K562 (cell line): ENCODE measurements around the gene MAGI1. TPM values are rescaled to one million over a fixed set of nuclear protein-coding genes. Genes with fewer than 3 reads are reported as not detected.
A peak's percentile ranks its signal among the peaks of the same experiment; 100 is the strongest.

Experiments used
- ATAC-seq: fragments of 200-7000 bp; cut with Tn5 transposase; 3 replicates; pipeline ENCODE4 v1.9.1; 2020; ENCODE audit warnings: moderate library complexity
- BruUV-seq: library from RNA; stranded (reverse); fragments of 400-500 nt; replicated peaks from 2 replicates; lab custom pipeline; 2021; lab: Mats Ljungman, UMichigan
- CTCF ChIA-PET: fragments of 300-600 bp; formaldehyde crosslinking; extraction: SDS; loops from one replicate; lab custom pipeline; 2021; ENCODE audit warnings: low intra/inter-chr PET ratio; lab: Yijun Ruan, JAX
- POLR2A ChIA-PET: fragments of 300-600, 350-650 bp; sonication (Branson Sonifier 250); formaldehyde crosslinking; extraction: SDS; loops from one replicate; lab custom pipeline; 2021; ENCODE audit warnings: antibody characterized with exemption, inconsistent platforms; lab: Yijun Ruan, JAX
- DNase-seq, 4 experiments: peaks; one replicate each; pipeline versions ENCODE4 v3.0.0 to v3.0.0-alpha.2; 2011 to 2018; ENCODE audit warnings: low spot score in 3 of 4, mixed read lengths in 3 of 4; ENCODE audit errors: extremely low read depth in 1 of 4
- FAIRE-seq: peaks from 2 replicates; lab custom pipeline; 2011; peaks lifted over from hg19 to GRCh38; lab: Jason Lieb, UNC
- H2AFZ ChIP-seq: 2 replicates; pipeline ENCODE4 v1.6.0; 2011; ENCODE audit warnings: low read depth, low read length, control low read depth, inconsistent platforms
- H3K27ac ChIP-seq: fragments of 200-600 bp; 3 replicates; pipeline ENCODE4 v1.8.0; 2011; ENCODE audit warnings: low read depth, mild to moderate bottlenecking, control low read depth, inconsistent platforms, low read length, moderate library complexity, mixed read lengths; ENCODE audit errors: extremely low read depth
- H3K27me3 ChIP-seq, 2 experiments: fragments of 300-600 bp in 1 of 2; 2 replicates in 1 of 2; 3 replicates in 1 of 2; pipeline versions ENCODE4 v1.6.0 to v1.8.0; 2011; ENCODE audit warnings: inconsistent platforms in 2 of 2, low read length in 2 of 2, mild to moderate bottlenecking in 1 of 2, mixed read lengths in 1 of 2, moderate library complexity in 1 of 2; ENCODE audit not compliant: control insufficient read depth in 2 of 2, insufficient read depth in 2 of 2
- H3K36me3 ChIP-seq: fragments of 300-600 bp; 3 replicates; pipeline ENCODE4 v1.8.0; 2011; ENCODE audit warnings: mild to moderate bottlenecking, low read length, inconsistent platforms; ENCODE audit not compliant: control insufficient read depth, insufficient read depth
- H3K4me1 ChIP-seq, 2 experiments: fragments of 200-600 bp in 1 of 2; replicated peaks in 1 of 2; 2 replicates in 1 of 2; 3 replicates in 1 of 2; pipeline versions ENCODE4 v1.5.1 to v1.8.0; 2011; ENCODE audit warnings: inconsistent platforms in 2 of 2, low read length in 2 of 2, mild to moderate bottlenecking in 1 of 2, mixed read lengths in 1 of 2, moderate library complexity in 1 of 2; ENCODE audit not compliant: control insufficient read depth in 2 of 2, insufficient read depth in 2 of 2
- H3K4me2 ChIP-seq: 2 replicates; pipeline ENCODE4 v1.6.1; 2011; ENCODE audit warnings: low read length, control low read depth, inconsistent platforms, mixed read lengths; ENCODE audit not compliant: insufficient read depth
- H3K4me3 ChIP-seq: fragments of 200-600 bp; sonication (generic), shearing (Covaris generic); 2 replicates; pipeline ENCODE4 v1.5.1; 2016; ENCODE audit warnings: control low read depth, inconsistent platforms
- H3K79me2 ChIP-seq: fragments of 200-600 bp; 3 replicates; pipeline ENCODE4 v1.8.0; 2011; ENCODE audit warnings: low read length, inconsistent platforms; ENCODE audit not compliant: control insufficient read depth, insufficient read depth
- H3K9ac ChIP-seq, 2 experiments: 2 replicates each; pipeline versions ENCODE4 v1.6.0 to v1.6.1; 2011; ENCODE audit warnings: low read depth in 2 of 2, low read length in 2 of 2, control low read depth in 1 of 2, inconsistent platforms in 1 of 2, mild to moderate bottlenecking in 1 of 2, mixed read lengths in 1 of 2; ENCODE audit not compliant: insufficient read depth in 1 of 2
- H3K9me1 ChIP-seq: one replicate; pipeline ENCODE4 v1.6.0; 2011; ENCODE audit warnings: inconsistent platforms, mild to moderate bottlenecking, low read length, moderate library complexity; ENCODE audit not compliant: control insufficient read depth, insufficient read depth
- H3K9me3 ChIP-seq: replicated peaks from 2 replicates; pipeline ENCODE4 v1.5.1; 2011; ENCODE audit warnings: low read depth, low read length, inconsistent platforms; ENCODE audit not compliant: control insufficient read depth, insufficient read depth
- H4K20me1 ChIP-seq: replicated peaks from 2 replicates; pipeline ENCODE4 v1.6.1; 2011; ENCODE audit warnings: low read length, inconsistent platforms, mixed read lengths; ENCODE audit not compliant: control insufficient read depth, insufficient read depth
- BCOR ChIP-seq: fragments of 450-650 bp; IDR thresholded peaks from 2 replicates; pipeline ENCODE4 v1.6.1; 2016
- CREB3L1 ChIP-seq: fragments of 450-650 bp; IDR thresholded peaks from 2 replicates; pipeline ENCODE4 v1.6.1; 2014; ENCODE audit warnings: low read depth, mild to moderate bottlenecking, moderate library complexity, borderline replicate concordance
- CREM ChIP-seq: IDR thresholded peaks from 2 replicates; pipeline ENCODE4 v1.6.1; 2014; ENCODE audit warnings: antibody characterized with exemption, low read depth
- HMG20A ChIP-seq: fragments of 450-650 bp; formaldehyde crosslinking; conservative IDR thresholded peaks from 2 replicates; pipeline ENCODE4 v1.4.0; 2020; ENCODE audit warnings: mild to moderate bottlenecking, mixed read lengths
- IFI16 ChIP-seq: fragments of 250-450 bp; sonication (Bioruptor Pico); IDR thresholded peaks from 2 replicates; pipeline ENCODE4 v2.1.2; 2022; ENCODE audit warnings: mild to moderate bottlenecking, inconsistent platforms
- NR2C1 ChIP-seq, 2 experiments: fragments of 450-650 bp; IDR thresholded peaks; 2 replicates each; pipeline ENCODE4 v1.6.1; 2017; ENCODE audit warnings: mild to moderate bottlenecking in 2 of 2, antibody characterized with exemption in 1 of 2, inconsistent platforms in 1 of 2, missing compliant biosample characterization in 1 of 2, missing genetic modification characterization in 1 of 2
- OTX1 ChIP-seq: fragments of 450-650 bp; formaldehyde crosslinking; IDR thresholded peaks from 2 replicates; pipeline ENCODE4 v1.4.0; 2022; ENCODE audit warnings: mild to moderate bottlenecking
- PHB2 ChIP-seq: fragments of 450-650 bp; IDR thresholded peaks from 2 replicates; pipeline ENCODE4 v1.6.1; 2017; ENCODE audit warnings: low read depth
- RBFOX2 ChIP-seq: fragments of 200-400 bp; formaldehyde crosslinking; IDR thresholded peaks from 2 replicates; pipeline ENCODE4 v1.6.1; 2017; ENCODE audit warnings: low read depth, mild to moderate bottlenecking, low read length, moderate library complexity
- RBM25 ChIP-seq: fragments of 200-400 bp; formaldehyde crosslinking; IDR thresholded peaks from 2 replicates; pipeline ENCODE4 v1.6.1; 2018; ENCODE audit warnings: low read length, low read depth, moderate library complexity; ENCODE audit not compliant: severe bottlenecking
- SP1 ChIP-seq: sonication (generic); formaldehyde crosslinking; IDR thresholded peaks from 2 replicates; pipeline ENCODE4 v1.8.1; 2022; ENCODE audit warnings: mild to moderate bottlenecking, missing genetic modification reagents
- TRIM24 ChIP-seq, 2 experiments: fragments of 450-650 bp; IDR thresholded peaks; 2 replicates each; pipeline ENCODE4 v1.6.1; 2016
- ZC3H8 ChIP-seq: fragments of 450-650 bp; IDR thresholded peaks from 2 replicates; pipeline ENCODE4 v1.6.1; 2017
- ZFP36 ChIP-seq: fragments of 150-350 bp; IDR thresholded peaks from 2 replicates; pipeline ENCODE4 v1.6.1; 2018; ENCODE audit warnings: low read length, low read depth; ENCODE audit not compliant: partially characterized antibody
- ZNF384 ChIP-seq: IDR thresholded peaks from 2 replicates; pipeline ENCODE4 v1.6.1; 2012; ENCODE audit warnings: low read depth, low read length, improper control_type of control experiment
- WGBS: fragments of 100-300 bp; shearing (Covaris generic); methylation state at CpG from one replicate; pipeline ENCODE4 v1.1.6; 2016; ENCODE audit warnings: low coverage, mixed read lengths; ENCODE audit not compliant: insufficient coverage; ENCODE audit errors: missing lambda C conversion rate; 5-methylcytosine and 5-hydroxymethylcytosine counted together
- in situ Hi-C: fragments of 300-500 bp; cut with MboI; formaldehyde crosslinking; loops from 4 replicates; pipeline ENCODE4 v1.15.0; 2018; ENCODE audit warnings: inconsistent platforms, mixed read lengths
- intact Hi-C: fragments of 100-400 bp; cut with micrococcal nuclease; formaldehyde crosslinking; loops from 2 replicates; pipeline ENCODE4 v1.14.2; 2022
- polyA plus RNA-seq, 8 experiments: library from polyadenylated mRNA; depleted of rRNA in 4 of 8; stranded (reverse) in 5 of 8; unstranded in 3 of 8; fragments of >200 nt; fragmentation: Nextera tagmentation in 2 of 8; fragmentation: Illumina TruSeq in 1 of 8; extraction: Ambion mirVana in 2 of 8; extraction: Trizol in 1 of 8; gene quantifications; 2 replicates each; pipeline versions ENCODE4 v1.2.1 to v1.2.3, GENCODE V29; 2011 to 2014; ENCODE audit warnings: inconsistent platforms in 1 of 8, missing spikeins in 1 of 8
- total RNA-seq, 7 experiments: library from RNA; depleted of rRNA in 6 of 7; stranded (reverse); fragments of >200 nt in 6 of 7; fragmentation: Illumina TruSeq in 2 of 7; extraction: Trizol in 2 of 7; gene quantifications; 2 replicates each; pipeline versions ENCODE4 v1.2.1 to v1.2.3, GENCODE V29; 2011 to 2021; ENCODE audit warnings: low replicate concordance in 1 of 7
- TF ChIP-seq, protein P1 (sequence below), 2 experiments: fragments of 250-450 bp in 1 of 2; fragments of 450-650 bp in 1 of 2; sonication (Bioruptor Pico) in 1 of 2; IDR thresholded peaks; 2 replicates each; pipeline versions ENCODE4 v1.6.1 to v1.8.0; 2016 to 2021; ENCODE audit warnings: mild to moderate bottlenecking in 2 of 2, moderate library complexity in 2 of 2, missing compliant biosample characterization in 1 of 2, missing genetic modification characterization in 1 of 2
- TF ChIP-seq, protein P2 (sequence below), 3 experiments: IDR thresholded peaks in 2 of 3; conservative IDR thresholded peaks in 1 of 3; 2 replicates each; pipeline ENCODE4 v1.5.1; 2011 to 2012; ENCODE audit warnings: low read length in 3 of 3, mild to moderate bottlenecking in 3 of 3, control low read depth in 2 of 3, improper control_type of control experiment in 1 of 3, inconsistent platforms in 1 of 3, low read depth in 1 of 3, mixed read lengths in 1 of 3, moderate library complexity in 1 of 3; ENCODE audit not compliant: insufficient read depth in 2 of 3
- TF ChIP-seq, protein P3 (sequence below): fragments of 250-450 bp; sonication (Bioruptor Pico); IDR thresholded peaks from 2 replicates; pipeline ENCODE4 v1.5.0; 2021

The MAGI1 gene
- total and polyA plus RNA-seq, 9 of the 15 experiments (the other 6 are each of a cell fraction or from before 2014, with no cell fraction given): 7.8 to 59.4 (median 43.2) TPM

GRCh38 chr3:65619451-65619881 is 419.3 kb downstream of the MAGI1 start (continued):
- TF ChIP-seq, protein P1, sequence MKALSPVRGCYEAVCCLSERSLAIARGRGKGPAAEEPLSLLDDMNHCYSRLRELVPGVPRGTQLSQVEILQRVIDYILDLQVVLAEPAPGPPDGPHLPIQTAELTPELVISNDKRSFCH (CRISPR knock-in tag; IDR thresholded peaks at IDR 0.05): no peak
- TF ChIP-seq, protein P1 (tag; IDR thresholded peaks at IDR 0.05): 0 out of 2 replicates have a peak, but pooled peaks have one; percentile 26
- peak in 1 of 2 experiments; percentile 65; a peak in 2 of 4 replicates for TF ChIP-seq TRIM24 (IDR thresholded peaks at IDR 0.05)
- TF ChIP-seq, protein P2, sequence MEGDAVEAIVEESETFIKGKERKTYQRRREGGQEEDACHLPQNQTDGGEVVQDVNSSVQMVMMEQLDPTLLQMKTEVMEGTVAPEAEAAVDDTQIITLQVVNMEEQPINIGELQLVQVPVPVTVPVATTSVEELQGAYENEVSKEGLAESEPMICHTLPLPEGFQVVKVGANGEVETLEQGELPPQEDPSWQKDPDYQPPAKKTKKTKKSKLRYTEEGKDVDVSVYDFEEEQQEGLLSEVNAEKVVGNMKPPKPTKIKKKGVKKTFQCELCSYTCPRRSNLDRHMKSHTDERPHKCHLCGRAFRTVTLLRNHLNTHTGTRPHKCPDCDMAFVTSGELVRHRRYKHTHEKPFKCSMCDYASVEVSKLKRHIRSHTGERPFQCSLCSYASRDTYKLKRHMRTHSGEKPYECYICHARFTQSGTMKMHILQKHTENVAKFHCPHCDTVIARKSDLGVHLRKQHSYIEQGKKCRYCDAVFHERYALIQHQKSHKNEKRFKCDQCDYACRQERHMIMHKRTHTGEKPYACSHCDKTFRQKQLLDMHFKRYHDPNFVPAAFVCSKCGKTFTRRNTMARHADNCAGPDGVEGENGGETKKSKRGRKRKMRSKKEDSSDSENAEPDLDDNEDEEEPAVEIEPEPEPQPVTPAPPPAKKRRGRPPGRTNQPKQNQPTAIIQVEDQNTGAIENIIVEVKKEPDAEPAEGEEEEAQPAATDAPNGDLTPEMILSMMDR (IDR thresholded peaks at IDR 0.05 in 2 of 3, conservative IDR thresholded peaks at IDR 0.05 in 1 of 3; ENCODE audit: insufficient read depth in 2 of 3, low read depth in 1 of 3, low read length in 3 of 3): no peak
- no peak for TF ChIP-seq NR2C1 (IDR thresholded peaks at IDR 0.05)
- TF ChIP-seq NR2C1 (tag; IDR thresholded peaks at IDR 0.05): no peak
- no peak for TF ChIP-seq RBFOX2
- no peak for TF ChIP-seq HMG20A (CRISPR knock-in tag)
- TF ChIP-seq CREM: peak; percentile 40; the same call in 1 of the 2 replicates

- Histone ChIP-seq H3K4me3 (no peak overlapping the region), H4K20me1 (no peaks in the 10 kb centered on the region), H3K4me1 (peaks cover 4 to 40% of the 10 kb centered on the region in 2 experiments; a peak in 3 of 5 replicates), H3K27me3 (no peaks in the 10 kb centered on the region), H3K9me1 (no peaks in the 10 kb centered on the region), H3K9me3 (no peaks in the 10 kb centered on the region; the same call in 1 of the 2 replicates), H3K79me2 (no peaks in the 10 kb centered on the region), H3K4me2 (no peak overlapping the region), H2AFZ (peak overlapping the region; percentile 88), H3K27ac (peak overlapping the region; percentile 28; the same call in 1 of the 3 replicates), H3K9ac (no peak overlapping the region), H3K36me3 (no peaks in the 10 kb centered on the region)
- no peak for ATAC-seq
- intact Hi-C loops (no loop called here), in situ Hi-C loops (no loop called here)
- BruUV-seq: no TSS peak
- no peak for DNase-seq
- FAIRE-seq: no peak
- 0% methylated on average over 1 of the region's 1 CpG for WGBS
- CTCF ChIA-PET: no interaction called here
- POLR2A ChIA-PET: no interaction called here
- TF ChIP-seq CREB3L1 (no peak), IFI16 (CRISPR knock-in tag) (no peak), OTX1 (CRISPR knock-in tag) (no peak), RBM25 (peak; percentile 78), PHB2 (no peak), BCOR (peak; percentile 54; the same call in 1 of the 2 replicates), ZC3H8 (no peak), SP1 (CRISPR knock-in tag) (no peak), ZFP36 (peak; percentile 62), ZNF384 (no peak)
- TF ChIP-seq, protein P3, sequence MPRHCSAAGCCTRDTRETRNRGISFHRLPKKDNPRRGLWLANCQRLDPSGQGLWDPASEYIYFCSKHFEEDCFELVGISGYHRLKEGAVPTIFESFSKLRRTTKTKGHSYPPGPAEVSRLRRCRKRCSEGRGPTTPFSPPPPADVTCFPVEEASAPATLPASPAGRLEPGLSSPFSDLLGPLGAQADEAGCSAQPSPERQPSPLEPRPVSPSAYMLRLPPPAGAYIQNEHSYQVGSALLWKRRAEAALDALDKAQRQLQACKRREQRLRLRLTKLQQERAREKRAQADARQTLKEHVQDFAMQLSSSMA (CRISPR knock-in tag): no peak
Measured at GRCh38 chr3:65618599-65618998, 420.1 kb downstream of the MAGI1 start.
